ENCODE data around the gene HP1BP3. TPM values are rescaled to one million over a fixed set of nuclear protein-coding genes. Genes with fewer than 3 reads are reported as not detected.

The HP1BP3 gene
- total RNA-seq, 4 donors from 2014 or later: 222 to 491 (median 311) TPM

DNA sequence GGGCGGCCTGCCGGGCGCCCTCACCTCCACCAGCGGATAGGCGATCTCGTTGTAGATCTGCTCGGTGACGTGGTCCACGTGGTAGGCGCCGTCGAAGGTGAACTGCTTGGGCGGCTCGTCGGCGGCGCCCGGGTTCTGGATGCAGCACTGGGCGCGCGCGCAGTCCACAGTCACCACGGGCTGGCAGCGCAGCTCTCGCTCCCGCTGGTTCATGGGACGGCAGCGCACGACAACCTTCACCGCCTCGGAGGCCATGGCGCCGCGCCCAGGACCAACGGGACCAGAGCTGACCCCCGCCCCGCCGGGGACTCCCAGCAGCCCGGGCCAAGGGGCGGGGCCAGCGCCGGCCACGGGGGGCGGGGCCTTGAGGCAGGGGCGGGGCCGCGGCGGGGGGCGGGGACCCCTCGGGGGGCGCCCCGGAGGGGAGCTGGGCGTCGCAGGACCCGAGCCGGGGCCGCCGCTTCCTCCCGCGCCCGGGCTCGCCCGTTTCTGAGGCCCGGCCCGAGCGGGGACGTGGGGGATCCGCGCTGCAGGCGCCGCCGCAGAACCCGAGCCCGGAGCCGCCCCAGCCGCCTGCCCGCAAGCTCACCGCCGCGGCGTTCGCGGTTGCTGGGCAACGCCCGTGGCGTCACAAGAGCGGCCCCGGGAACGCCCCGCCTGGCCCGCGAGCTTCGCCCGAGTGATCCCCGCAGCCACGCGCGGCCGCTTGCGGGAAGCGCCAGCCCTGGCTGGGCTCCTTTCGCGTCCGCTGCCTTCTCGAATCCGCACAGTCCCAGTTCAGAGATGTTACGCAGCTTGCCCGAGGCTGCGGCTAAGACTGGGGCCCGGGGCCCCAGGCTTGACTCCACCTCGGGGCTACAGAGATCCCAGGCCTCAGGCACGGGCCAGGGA is 69.4 kb downstream of the HP1BP3 start, which contains the start of gene KIF17:
Gene KIF17 (minus strand): TSS at position 556 of the 891 bp plus-strand sequence. CDS start 301 bp downstream, at position 255.
- peak; percentile 39 to 47 for DNase-seq (ENCODE audit: low spot score in 2 of 2)
- WGBS, 2 donors: 4 to 10% methylated on average over 8 to 22 of the region's 112 CpGs
- H3K4me3 ChIP-seq: peak within 1 kb of the TSS; percentile 25 to 60 (median 36)

GRCh38 chr1:20716232-20716631 is 70.9 kb downstream of the HP1BP3 start:
- Histone ChIP-seq H3K4me1 (peaks cover 0 to 11% (median 4%) of the 10 kb centered on the region in 4 donors), H3K9me3 (no peaks in the 10 kb centered on the region), H3K27me3 (peaks cover 0 to 33% of the 10 kb centered on the region in 2 donors), H3K27ac (no peak overlapping the region), H3K36me3 (no peaks in the 10 kb centered on the region), H3K4me3 (no peak overlapping the region)
- no peak for DNase-seq (ENCODE audit: low spot score in 2 of 2)
- no peak for TF ChIP-seq POLR2A (IDR thresholded peaks at IDR 0.05)
- no peak for TF ChIP-seq EP300 (IDR thresholded peaks at IDR 0.05)
- TF ChIP-seq, protein P1, sequence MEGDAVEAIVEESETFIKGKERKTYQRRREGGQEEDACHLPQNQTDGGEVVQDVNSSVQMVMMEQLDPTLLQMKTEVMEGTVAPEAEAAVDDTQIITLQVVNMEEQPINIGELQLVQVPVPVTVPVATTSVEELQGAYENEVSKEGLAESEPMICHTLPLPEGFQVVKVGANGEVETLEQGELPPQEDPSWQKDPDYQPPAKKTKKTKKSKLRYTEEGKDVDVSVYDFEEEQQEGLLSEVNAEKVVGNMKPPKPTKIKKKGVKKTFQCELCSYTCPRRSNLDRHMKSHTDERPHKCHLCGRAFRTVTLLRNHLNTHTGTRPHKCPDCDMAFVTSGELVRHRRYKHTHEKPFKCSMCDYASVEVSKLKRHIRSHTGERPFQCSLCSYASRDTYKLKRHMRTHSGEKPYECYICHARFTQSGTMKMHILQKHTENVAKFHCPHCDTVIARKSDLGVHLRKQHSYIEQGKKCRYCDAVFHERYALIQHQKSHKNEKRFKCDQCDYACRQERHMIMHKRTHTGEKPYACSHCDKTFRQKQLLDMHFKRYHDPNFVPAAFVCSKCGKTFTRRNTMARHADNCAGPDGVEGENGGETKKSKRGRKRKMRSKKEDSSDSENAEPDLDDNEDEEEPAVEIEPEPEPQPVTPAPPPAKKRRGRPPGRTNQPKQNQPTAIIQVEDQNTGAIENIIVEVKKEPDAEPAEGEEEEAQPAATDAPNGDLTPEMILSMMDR (IDR thresholded peaks at IDR 0.05): no peak
- WGBS, 2 donors: 88 to 90% methylated on average over 13 of the region's 13 CpGs

More for the DNA sequence above, 69.4 kb downstream of the HP1BP3 start, which contains the start of gene KIF17:
- H3K36me3 ChIP-seq: no peaks in the 10 kb centered on the region
- H3K4me1 ChIP-seq: peaks cover 0 to 11% (median 4%) of the 10 kb centered on the region in 4 donors
- no peaks in the 10 kb centered on the region for H3K9me3 ChIP-seq
- TF ChIP-seq EP300 (IDR thresholded peaks at IDR 0.05): no peak
- TF ChIP-seq POLR2A (IDR thresholded peaks at IDR 0.05): no peak
- TF ChIP-seq, protein P1 (IDR thresholded peaks at IDR 0.05): no peak
- peak within 1 kb of the TSS in 1 of 4 donors; percentile 73 for H3K27ac ChIP-seq
- peaks cover 0 to 33% of the 10 kb centered on the region in 2 donors for H3K27me3 ChIP-seq

GRCh38 chr1:20715406-20715805 is 71.7 kb downstream of the HP1BP3 start:
- WGBS, 2 donors: 92 to 94% methylated on average over 14 to 15 of the region's 15 CpGs
- Histone ChIP-seq H3K4me1 (peaks cover 0 to 11% (median 4%) of the 10 kb centered on the region in 4 donors), H3K27me3 (peaks cover 0 to 33% of the 10 kb centered on the region in 2 donors), H3K4me3 (no peak overlapping the region), H3K9me3 (no peaks in the 10 kb centered on the region), H3K27ac (no peak overlapping the region), H3K36me3 (no peaks in the 10 kb centered on the region)
- TF ChIP-seq EP300 (IDR thresholded peaks at IDR 0.05) (no peak), POLR2A (IDR thresholded peaks at IDR 0.05) (no peak)
- TF ChIP-seq, protein P1 (IDR thresholded peaks at IDR 0.05): no peak
- no peak for DNase-seq (ENCODE audit: low spot score in 2 of 2)

- TF ChIP-seq EP300 (IDR thresholded peaks at IDR 0.05): no peak
- TF ChIP-seq, protein P1 (IDR thresholded peaks at IDR 0.05): no peak
- no peak for TF ChIP-seq POLR2A (IDR thresholded peaks at IDR 0.05)
- H3K27me3 ChIP-seq: peaks cover 0 to 33% of the 10 kb centered on the region in 2 donors
- H3K9me3 ChIP-seq: no peaks in the 10 kb centered on the region
- no peak for DNase-seq (ENCODE audit: low spot score in 2 of 2)
- H3K4me3 ChIP-seq: no peak overlapping the region
- 89 to 97% methylated on average over 6 of the region's 6 CpGs for WGBS, 2 donors
- peaks cover 0 to 11% (median 4%) of the 10 kb centered on the region in 4 donors for H3K4me1 ChIP-seq
- no peak overlapping the region for H3K27ac ChIP-seq
- H3K36me3 ChIP-seq: no peaks in the 10 kb centered on the region
Observed at GRCh38 chr1:20713440-20713839, 73.7 kb downstream of the HP1BP3 start.

DNA sequence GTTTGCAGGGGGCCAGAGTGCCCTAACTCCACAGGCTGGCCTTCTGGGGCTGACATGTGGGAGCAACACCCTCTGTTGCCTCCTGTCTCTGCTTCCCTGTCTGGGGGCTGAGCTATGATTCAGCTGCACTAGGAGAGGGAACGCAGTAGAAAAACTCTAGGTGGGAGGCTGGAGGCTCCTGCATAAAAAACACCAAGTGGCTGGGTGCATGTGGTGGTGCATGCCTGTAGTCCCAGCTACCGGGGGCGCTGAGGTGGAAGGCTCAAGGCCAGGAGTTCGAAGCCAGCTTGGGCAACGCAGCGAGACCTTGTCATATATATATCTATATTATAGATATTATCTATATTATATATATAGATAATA is 74.9 kb downstream of the HP1BP3 start:
- 81 to 87% methylated on average over 6 of the region's 6 CpGs for WGBS, 2 donors
- no peak for DNase-seq (ENCODE audit: low spot score in 2 of 2)
- H3K27me3 ChIP-seq: peaks cover 0 to 29% of the 10 kb centered on the region in 2 donors
- H3K4me3 ChIP-seq: no peak overlapping the region
- TF ChIP-seq, protein P1 (IDR thresholded peaks at IDR 0.05): no peak
- no peak for TF ChIP-seq EP300 (IDR thresholded peaks at IDR 0.05)
- no peak for TF ChIP-seq POLR2A (IDR thresholded peaks at IDR 0.05)
- no peaks in the 10 kb centered on the region for H3K36me3 ChIP-seq
- H3K27ac ChIP-seq: no peak overlapping the region
- no peaks in the 10 kb centered on the region for H3K9me3 ChIP-seq
- H3K4me1 ChIP-seq: peaks cover 0 to 2% (median 1%) of the 10 kb centered on the region in 4 donors
